ENCODE measurements around the gene SUPT16H.
"Not testable (repeated sequence)": the region's sequence is repeated elsewhere in the genome, so short reads cannot be mapped to it uniquely, and the experiment has no call there.

SUPT16H gene

DNA sequence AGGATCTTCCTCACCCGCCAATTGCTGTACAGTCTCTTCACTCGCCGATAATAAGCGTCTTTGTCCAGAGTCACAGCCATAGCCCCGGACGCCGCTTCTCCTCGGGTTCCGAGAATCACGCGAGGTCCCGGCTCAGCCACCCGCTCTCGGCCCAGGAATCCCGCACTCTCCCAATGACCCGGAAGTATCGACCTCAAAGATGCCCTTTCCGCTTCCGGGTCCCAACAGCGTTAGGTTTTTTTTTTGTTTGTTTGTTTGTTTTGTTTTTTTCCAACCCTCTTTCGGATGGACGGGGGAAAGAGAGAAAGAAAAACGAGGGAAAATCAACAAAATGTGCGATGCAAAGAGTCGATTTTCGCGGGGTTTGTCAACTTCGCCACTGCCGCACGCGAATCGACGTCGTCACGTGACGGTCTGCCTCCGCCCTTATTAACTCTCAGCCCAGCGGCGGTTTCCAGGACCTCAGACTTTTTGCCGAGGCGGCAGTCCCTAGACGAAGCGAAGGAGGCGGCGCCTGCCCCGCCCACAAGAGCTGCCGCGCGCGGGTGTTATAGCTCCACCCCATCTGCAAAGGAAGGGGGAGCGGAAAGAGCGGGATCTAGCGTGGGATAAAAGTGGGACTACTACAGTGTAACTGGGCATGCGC lies at the start of gene SUPT16H:
Gene SUPT16H, minus strand, starts transcription at position 172 of the 646 bp plus-strand sequence. Its CDS starts 92 bp downstream, at position 80.
- DNase-seq: peak; percentile 89

DNA sequence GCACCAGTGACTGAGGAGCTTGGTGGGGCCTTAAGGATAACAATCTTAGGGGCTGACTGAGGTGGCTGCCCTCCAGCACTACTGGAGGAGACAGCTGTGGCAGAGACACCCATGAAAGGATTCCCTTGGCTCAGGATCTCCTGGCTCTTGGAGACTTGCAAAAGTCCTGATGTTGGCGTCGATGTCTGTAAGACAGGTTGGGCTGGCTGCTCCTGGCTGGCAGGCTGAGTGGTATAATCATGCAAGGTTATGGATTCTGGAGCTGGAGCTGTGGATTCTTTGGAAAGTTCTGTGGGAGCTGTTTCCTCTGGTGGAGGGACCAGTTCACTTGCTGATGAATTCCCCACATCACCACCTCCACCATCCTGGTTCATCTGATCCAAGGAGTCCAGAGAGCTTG lies 47.3 kb upstream of the SUPT16H start:
- DNase-seq: no peak

DNA sequence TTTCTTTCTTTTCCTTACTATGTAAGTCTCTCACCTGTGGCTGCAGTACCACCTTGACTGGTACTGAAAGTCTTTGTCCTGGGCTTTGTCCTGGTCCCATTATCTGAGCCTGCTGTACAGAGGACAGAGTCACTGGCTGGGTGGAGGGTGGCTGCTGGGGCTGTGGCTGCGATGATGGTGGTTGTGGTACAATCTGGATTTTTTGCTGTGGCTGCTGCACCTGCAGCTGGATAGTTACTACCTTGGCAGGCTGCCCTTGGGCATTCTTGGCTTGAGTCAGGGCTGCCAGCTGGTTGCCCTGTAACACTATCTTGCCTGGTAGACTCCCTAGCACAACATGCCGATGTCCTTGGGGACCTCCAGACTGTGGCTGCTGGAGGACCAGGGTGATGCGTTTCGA lies 45.1 kb upstream of the SUPT16H start:
- no peak for DNase-seq

DNA sequence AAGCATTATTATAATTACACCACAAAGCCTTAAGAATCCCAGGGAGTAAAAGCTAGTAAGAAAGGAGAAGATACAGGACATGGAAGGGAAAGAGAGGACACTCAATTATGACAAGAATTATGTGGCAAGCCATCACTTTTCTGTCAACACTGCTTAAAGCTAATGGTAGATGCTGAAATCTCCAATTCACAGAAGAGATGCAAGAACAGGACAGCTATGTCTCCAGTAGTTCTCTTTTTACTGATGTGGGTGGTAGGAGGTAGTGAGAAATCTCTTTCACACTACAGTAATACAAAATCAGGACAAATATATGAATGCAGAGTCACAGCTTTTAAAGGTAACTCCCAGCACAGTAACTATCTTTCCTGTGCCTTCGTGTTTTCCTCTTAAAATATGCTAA lies 42.9 kb upstream of the SUPT16H start:
- no peak for DNase-seq

DNA sequence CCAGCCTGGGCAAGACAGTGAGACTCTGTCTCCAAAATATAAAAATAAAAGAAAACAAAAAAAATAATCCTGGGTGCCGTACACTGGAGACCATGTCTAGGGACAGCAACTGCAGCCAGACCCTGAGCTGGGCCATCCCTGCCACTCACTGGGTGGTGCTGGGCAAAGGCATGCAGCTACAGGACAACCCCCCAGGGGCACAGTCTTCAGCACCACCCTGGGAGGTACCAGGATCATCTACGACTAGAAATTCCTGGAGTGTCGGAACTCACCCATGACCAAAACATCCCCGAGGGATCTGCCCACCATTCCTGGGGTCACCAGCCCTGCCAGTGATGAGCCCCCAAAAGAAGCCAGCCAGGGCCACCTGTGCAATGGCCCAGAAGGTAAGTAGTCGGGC lies 35.7 kb upstream of the SUPT16H start:
- no peak for DNase-seq

DNA sequence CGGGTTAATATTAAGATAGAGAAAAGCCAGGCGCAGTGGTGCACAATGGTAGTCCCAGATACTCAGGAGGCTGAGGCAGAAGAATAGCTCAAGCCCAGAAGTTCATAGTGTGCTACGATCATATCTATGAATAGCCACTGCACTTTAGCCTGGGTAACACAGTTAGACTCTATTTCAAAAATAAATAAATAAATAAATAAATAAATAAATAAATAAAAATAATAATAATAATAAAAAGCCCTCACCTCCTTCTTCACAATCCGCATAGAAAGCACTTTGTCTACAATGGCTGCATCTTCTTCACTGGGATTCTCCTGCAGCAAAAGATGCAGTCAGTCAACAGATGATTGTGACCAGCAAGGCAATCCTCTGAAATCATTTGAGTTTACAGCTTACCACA lies 31.5 kb upstream of the SUPT16H start:
- no peak for DNase-seq

DNA sequence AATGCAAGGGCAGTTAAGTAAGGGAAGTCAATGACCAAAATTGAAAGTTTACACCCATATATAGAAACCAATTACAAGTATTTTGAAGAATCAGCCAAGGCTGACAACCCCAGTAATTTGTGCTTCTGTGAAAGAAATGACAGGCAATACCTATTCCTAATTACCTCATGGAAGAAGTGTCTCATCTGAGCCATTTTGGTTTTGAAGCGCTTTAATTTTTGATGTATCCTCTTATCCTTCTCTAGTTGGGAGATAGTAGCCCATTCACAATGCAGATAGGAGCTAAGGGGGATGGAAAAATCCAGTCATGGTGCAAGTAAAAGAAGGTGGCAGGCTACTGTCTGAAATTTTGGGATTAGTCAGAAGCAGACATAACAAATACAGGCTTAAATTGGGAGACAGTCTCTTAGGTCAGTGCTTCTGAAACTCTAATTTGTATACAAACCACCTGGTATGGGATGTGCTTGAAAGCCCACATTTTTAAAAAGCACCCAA lies 30.4 kb upstream of the SUPT16H start:
- no peak for DNase-seq

DNA sequence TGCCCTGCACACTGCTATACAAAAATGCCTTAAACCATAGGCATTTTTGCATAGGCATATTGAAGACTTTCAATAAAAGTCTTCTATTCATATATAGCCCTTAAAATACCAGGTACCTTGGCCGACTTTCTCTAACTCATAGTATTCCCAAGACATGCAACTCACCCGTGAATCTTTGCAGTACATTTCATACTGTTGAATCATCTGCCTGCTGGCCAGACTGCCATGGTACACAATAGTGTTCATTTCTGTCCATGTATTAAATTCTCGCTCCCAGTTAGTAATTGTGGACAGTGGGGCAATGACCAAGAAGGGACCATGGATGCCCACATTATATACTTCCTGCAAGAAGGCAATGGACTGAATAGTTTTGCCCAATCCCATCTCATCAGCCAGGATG lies 24.3 kb upstream of the SUPT16H start:
- DNase-seq: no peak

DNA sequence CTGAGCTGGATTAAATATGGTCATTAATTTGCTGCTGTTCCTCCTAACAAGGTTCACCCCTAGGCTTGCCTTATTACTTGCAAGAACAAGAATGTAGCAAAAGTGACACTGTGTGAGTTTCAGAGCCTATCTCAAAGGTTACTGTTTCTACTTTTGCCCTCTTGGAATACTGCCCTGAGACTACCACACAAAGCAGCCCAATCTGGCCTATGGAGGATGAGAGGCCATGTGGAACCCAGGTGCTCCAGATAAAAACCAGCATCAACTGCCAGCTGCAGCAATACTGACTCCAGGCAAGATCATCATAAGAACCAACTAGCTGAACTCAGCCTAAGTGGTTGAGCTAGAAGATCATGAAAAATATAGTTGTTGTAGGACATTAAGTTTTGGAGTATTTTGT lies 22.4 kb upstream of the SUPT16H start:
- no peak for DNase-seq

DNA sequence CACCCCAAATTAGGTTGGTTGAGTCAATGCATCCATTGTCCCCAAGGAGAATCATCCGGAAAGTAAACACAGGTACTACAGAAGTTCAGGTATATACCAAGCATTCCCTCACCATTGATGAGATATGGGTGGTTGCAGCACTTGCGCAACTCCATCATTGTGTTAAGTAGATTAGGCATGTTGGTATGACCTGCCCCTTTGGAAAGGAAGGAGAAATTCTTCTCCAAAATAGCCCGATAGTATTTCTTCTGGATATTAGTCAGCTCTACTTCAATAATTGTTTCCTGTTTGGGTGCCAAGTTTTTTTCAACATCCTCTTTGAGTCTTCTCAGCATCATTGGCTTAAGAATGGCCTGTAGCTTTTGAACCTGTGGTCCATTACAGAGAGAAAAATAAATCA lies 21.3 kb upstream of the SUPT16H start:
- no peak for DNase-seq

DNA sequence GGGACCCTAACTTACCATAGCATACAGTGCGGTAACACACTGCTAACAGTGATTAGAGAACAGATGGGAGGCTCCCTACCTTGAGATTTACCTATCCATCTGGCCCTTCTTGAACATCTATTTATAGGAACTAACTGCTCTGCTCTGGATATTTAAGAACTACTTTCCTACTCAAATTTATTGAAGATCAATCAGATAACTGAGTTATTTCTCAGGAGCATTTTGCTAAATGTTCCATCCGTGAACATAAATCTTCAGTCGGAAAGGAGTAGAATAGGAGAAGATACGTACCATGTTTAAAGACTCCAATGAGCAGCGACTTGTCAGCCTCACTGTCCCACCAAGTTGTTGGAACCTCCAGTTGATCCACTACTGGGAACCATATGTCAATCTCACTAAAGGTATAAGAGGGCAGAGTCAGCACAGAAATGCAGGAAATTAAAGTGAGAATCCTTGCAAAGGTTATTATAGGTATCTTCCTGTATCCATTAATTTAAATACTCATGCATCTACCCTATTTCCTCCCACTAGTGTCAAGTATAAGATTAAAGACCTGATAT lies 15.6 kb upstream of the SUPT16H start:
- no peak for DNase-seq

DNA sequence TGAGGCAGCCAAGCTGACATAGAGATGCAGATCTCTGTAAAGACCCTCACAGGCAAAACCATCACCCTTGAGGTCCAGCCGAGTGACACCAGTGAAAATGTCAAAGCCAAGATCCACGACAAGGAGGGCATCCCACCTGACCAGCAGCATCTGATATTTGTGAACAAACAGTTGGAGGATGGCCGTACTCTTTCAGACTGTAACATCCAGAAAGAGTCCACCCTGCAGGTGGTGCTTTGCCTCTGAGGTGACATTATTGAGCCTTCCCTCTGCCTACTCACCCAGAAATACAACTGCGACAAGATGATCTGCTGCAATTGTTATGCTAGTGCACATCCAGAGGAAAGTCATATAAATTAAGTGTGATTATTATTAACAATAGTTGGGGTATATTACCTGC lies 15.1 kb upstream of the SUPT16H start:
- no peak for DNase-seq

DNA sequence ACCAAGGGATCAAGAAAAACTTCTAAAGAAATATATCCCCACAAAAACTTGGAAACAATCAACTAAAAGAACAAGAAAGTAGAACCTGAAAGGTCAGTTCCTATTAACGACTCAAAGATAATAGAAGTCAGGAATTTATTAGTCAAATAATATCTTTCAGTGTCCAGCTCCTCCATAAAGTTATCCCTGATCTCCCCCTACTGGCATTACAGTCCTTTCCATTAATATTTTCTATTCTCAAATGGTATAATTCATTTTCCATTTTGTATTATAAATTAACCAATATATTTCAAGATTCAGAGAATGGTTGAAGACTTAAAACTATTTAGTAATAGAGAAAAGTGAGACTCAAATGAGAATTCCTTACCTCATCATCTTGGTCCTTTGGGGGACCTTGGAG lies 11.6 kb upstream of the SUPT16H start:
- DNase-seq: no peak

DNA sequence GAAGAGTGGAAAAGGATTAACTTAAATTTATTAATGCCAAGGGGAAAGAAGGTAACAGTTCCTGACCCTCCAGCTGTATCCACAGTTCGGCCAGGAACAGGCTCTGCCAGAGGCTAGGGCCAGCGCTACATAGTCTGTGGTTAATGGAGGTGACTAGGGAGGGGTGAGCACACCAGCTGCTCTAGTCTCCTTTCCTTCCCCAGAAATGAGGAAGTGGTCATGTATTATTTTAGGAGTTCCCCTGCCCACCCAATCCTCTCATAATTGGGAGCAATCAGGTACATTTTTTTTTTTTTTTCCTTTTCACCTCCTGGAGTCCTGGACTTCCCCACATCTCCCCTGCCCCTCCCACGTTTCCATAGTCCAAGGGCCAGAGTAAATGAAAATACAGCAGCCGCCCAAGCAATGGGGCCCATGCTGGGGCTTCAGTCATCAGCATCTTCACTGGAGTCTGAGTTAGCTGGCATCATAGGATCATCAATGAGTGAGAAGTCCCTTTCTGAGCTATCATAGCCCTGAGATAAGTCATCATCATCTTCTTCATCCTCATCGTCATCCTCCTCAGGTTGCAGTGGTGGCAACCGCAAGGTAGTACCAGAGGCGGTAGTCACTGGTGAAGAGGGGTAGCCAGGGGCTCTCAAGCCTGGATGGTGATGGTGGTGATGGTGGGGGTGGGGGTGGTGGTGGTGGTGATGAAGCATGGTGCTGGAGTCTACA lies 1.5 kb upstream of the SUPT16H start:
- DNase-seq: no peak

DNA sequence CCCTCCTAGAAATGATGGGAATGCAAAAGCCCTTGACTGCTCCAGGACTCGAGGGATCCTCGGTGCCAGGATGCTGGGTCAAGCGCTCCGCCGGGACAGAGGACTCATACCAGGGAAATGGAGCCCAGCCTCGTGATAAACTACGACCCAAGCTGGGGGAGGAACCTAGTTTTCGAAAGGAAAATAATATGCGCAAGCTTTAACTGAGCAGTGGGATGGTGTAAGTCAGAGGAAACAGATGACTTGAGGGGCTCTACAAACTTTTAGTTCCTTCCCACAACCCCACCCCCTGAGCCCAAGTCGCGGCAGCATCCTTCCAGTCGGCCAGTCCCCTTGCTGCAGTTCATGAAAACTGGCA lies 654 bp upstream of the SUPT16H start:
- no peak for DNase-seq

DNA sequence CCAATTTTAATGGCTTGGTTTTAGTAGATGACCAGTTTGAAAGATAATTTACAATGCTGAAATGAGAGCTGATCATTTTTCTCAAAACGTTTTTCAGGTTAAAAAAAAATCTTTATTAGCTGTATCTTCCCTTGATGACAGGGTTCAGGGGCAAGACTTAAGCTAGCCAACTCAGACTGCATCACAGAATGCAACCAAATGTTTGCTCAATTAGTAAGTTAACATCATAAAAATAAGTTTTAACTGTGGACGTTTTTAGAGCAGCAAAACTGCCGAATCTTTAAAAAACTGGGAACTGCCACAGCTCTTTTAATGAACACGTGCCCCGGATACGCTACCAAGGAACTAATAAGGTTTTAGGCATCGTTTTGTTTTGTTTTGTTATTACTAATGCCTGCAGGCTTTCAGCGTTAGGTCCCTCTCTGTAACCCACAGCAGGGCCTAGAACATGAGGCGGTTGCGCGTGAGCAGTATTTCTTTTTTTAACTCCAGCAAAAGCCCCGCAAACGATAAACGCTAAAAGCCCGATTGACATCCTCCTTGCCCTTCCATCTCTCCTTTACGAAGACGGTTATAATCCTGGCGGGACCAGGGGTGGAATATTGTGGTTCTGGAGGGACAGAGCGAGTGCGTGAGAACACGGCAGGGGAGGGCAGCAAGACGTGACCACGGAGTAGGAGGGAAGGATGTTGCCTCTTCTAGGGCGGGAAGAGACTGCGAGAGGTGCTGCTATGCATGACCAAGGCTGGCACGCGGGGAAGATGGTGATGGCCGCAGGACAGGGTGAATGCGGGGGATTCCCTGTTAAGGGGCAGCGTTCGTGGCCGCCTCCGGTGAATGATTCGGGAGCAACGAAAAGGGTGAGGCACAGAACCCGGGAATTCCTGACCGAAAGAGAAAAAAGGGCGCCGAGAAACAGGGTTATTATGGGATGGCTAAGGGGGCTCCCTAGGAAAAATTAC lies 652 bp downstream of the SUPT16H start:
- peak; percentile 8 for DNase-seq

DNA sequence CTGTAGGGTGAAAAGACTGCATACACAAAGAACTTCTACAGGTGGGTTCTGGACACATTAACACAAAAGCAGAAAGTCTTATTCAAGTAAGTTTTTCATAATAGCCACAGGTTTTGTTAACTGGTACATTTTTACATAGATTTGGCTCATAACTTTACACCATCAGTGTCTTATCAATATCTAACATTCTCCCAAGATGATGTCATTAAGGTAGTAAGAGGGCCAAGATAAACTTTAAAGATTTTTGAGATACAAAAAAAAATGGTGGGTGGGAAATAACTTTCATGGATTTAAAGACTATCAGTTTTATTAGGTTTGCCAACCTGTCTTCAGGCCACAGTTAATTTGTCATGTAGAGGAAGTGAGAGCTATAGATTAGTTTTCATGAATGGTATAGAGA lies 1.7 kb downstream of the SUPT16H start:
- DNase-seq: no peak

DNA sequence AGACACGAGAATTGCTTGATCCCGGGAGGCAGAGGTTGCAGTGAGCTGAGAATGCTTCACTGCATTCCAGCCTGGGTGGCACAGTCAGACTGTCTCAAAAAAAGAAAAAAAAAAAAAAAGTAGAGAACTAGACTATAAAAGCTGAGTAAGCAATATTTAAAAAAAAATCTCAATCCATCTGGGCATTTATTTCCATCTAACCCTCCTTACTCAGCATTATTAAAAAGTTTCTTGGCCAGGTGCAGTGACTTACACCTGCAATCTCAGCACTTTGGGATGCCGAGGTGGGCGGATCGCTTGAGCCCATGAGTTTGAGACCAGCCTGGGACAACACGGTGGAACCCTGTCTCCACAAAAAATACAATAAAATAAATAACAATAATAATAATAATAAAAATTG lies 4.5 kb downstream of the SUPT16H start:
- no peak for DNase-seq

DNA sequence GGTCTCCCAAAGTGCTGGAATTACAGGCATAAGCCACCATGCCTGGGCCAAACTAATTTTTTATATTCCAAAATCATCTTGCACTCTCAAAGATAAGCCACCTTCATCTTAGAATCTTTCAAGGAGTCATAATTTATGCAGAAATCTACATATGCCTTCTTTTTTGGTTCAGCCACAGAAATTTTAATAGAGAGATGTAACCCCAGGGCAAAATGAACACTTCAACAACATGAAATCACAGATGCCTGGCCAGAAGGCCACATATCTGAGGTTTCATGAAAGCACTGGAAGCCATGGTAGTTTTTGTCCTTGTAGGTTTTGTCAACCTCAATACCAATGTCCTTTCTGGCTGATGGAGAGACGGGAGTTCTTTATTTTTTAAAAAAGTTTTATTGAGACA lies 9.8 kb downstream of the SUPT16H start:
- DNase-seq: no peak

DNA sequence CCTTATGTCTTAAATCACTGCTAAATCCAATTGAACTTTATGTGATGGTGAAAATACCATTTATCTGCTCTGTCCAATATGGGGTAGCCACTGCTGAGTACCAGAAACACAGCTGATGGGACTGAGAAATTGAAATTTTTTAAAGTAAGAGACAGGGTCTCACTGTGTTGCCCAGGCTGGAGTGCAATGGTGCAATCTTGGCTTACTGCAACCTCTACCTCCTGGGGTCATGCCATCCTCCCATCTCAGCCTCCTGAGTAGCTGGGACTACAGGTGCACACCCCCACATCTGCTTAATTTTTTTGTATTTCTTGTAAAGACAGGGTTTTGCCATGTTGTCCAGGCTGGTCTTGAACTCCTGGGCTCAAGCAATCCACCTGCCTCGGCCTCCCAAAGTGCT lies 11.0 kb downstream of the SUPT16H start:
- not testable (repeated sequence) for DNase-seq

DNA sequence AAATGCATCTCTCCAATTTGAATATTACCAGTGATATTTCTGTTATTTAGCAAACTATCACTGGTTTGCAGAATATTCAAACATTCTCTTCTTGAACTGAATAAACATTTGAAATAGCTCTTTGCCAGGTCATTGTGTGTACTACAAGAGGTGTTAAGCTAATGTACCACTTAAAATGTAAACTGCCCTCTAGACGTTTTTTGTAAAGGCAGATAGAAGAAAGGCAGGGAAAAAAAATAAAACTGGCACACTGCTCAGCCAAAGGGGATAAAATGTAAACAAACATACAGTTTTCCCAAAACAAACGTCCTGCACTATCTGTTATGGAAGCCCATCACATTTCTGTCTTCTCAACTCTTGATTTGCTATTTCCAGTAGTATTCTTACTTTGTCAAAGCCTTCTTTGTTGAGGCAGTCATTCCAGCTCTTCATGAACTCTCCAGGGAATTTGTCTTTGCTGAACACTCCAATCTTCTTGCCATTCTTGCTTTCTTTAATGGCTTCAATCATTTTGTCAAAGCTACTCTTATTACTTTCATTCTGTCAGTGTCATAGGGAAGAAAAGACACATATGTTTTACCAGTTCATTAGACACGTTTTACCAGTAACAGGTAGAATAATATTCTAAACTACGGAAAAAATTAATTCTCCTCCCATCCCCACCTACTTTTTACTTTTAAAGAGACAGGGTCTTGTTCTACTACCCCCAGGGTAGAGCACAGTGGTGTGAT lies 13.7 kb downstream of the SUPT16H start:
- DNase-seq: no peak

DNA sequence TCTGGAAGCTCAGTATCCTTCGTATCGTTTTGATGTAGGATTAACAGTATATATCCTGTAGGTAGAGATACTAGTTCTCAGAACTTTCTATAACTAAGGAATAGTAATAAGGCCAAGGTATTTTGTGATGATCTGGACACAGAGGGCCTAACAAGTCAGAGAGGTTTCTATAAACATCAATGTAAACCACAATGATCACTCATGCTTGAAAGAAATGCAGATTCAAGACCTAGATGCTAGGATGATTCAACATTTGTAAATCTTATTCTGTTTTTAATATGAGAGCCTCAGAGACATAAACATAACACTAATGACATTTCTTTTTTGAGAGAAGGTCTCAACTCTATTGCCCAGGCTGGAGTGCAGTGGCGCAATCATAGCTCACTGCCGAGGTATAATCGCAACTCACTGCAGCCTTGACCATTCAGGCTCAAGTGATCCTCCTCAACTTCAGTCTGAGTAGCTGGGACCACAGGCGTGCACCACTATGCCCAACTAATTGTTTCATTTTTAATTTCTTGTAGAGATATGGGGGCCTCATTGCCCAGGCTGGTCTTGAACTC lies 16.2 kb downstream of the SUPT16H start:
- DNase-seq: no peak

All from activated CD4-positive, alpha-beta T cell treated with anti-CD3 and anti-CD28 coated beads for 1 hour (primary cell).